ENCODE results near the gene PRKAG2.

The PRKAG2 gene

GRCh38 chr7:151742713-151743480 is 134.0 kb downstream of the PRKAG2 start:
- no peak overlapping the region for H3K4ac ChIP-seq (ENCODE audit: low read length)
- peak overlapping the region; percentile 16 for H3K18ac ChIP-seq (ENCODE audit: low read length)
- DNase-seq (ENCODE audit: low spot score): peak; percentile 52
- no peaks in the 10 kb centered on the region for H3K79me1 ChIP-seq (ENCODE audit: low read depth, low read length)
- H3K27me3 ChIP-seq (ENCODE audit: control insufficient read depth in 3 of 3, insufficient read depth in 3 of 3, low read depth in 1 of 3, low read length in 3 of 3): no peaks in the 10 kb centered on the region
- WGBS, 2 donors (ENCODE audit: extremely low coverage in 2 of 2, insufficient read length in 2 of 2, insufficient replicate concordance in 1 of 2): no CpG with 5 or more reads among the region's 18 CpGs
- H3K9ac ChIP-seq (ENCODE audit: low read depth, low read length, poor library complexity): no peak overlapping the region
- H2BK15ac ChIP-seq (ENCODE audit: low read length): no peak overlapping the region
- H3K9me3 ChIP-seq (replicated peaks in 1 of 2; ENCODE audit: control insufficient read depth in 2 of 2, insufficient read depth in 1 of 2, low read depth in 1 of 2, low read length in 2 of 2): peaks cover 0 to 5% of the 10 kb centered on the region in 2 donors
- no peak overlapping the region for H2BK120ac ChIP-seq (ENCODE audit: low read depth, low read length)
- peaks cover 23 to 29% of the 10 kb centered on the region in 2 donors for H3K4me1 ChIP-seq (ENCODE audit: control insufficient read depth in 2 of 2, insufficient read depth in 1 of 2, low read depth in 1 of 2, low read length in 2 of 2)
- no peak overlapping the region for H3K4me2 ChIP-seq (ENCODE audit: insufficient read depth, low read length, poor library complexity, severe bottlenecking)
- peak overlapping the region in 1 of 2 donors; percentile 26 for H3K4me3 ChIP-seq (ENCODE audit: low read length in 2 of 2)
- H2BK5ac ChIP-seq (ENCODE audit: low read length): no peak overlapping the region
- H4K91ac ChIP-seq (ENCODE audit: low read depth, low read length, poor library complexity): no peak overlapping the region
- no peak overlapping the region for H3K23ac ChIP-seq (ENCODE audit: low read depth, low read length, poor library complexity)
- peak overlapping the region; percentile 65 for H3K27ac ChIP-seq (replicated peaks; ENCODE audit: low read length)
- peak overlapping the region; percentile 80 for H2AFZ ChIP-seq (ENCODE audit: low read length)
- no peaks in the 10 kb centered on the region for H3K36me3 ChIP-seq (replicated peaks in 1 of 2; ENCODE audit: control insufficient read depth in 2 of 2, insufficient read depth in 2 of 2, low read length in 2 of 2)
- H2BK12ac ChIP-seq (ENCODE audit: low read length): no peak overlapping the region
- H2AK5ac ChIP-seq (ENCODE audit: low read depth, low read length): no peak overlapping the region
- no peak overlapping the region for H3K14ac ChIP-seq (ENCODE audit: low read length)
- no peak overlapping the region for H4K8ac ChIP-seq (ENCODE audit: low read depth, low read length)

- Histone ChIP-seq H3K27ac (replicated peaks; ENCODE audit: low read length) (no peak overlapping the region), H3K27me3 (ENCODE audit: control insufficient read depth in 3 of 3, insufficient read depth in 3 of 3, low read depth in 1 of 3, low read length in 3 of 3) (no peaks in the 10 kb centered on the region), H2BK15ac (ENCODE audit: low read length) (no peak overlapping the region), H2AFZ (ENCODE audit: low read length) (no peak overlapping the region), H2AK5ac (ENCODE audit: low read depth, low read length) (no peak overlapping the region), H3K9me3 (replicated peaks in 1 of 2; ENCODE audit: control insufficient read depth in 2 of 2, insufficient read depth in 1 of 2, low read depth in 1 of 2, low read length in 2 of 2) (peaks cover 0 to 5% of the 10 kb centered on the region in 2 donors), H3K18ac (ENCODE audit: low read length) (no peak overlapping the region), H3K14ac (ENCODE audit: low read length) (no peak overlapping the region), H4K91ac (ENCODE audit: low read depth, low read length, poor library complexity) (no peak overlapping the region), H3K4me3 (ENCODE audit: low read length in 2 of 2) (no peak overlapping the region), H3K36me3 (replicated peaks in 1 of 2; ENCODE audit: control insufficient read depth in 2 of 2, insufficient read depth in 2 of 2, low read length in 2 of 2) (no peaks in the 10 kb centered on the region), H3K79me1 (ENCODE audit: low read depth, low read length) (no peaks in the 10 kb centered on the region), H3K4me2 (ENCODE audit: insufficient read depth, low read length, poor library complexity, severe bottlenecking) (no peak overlapping the region), H3K9ac (ENCODE audit: low read depth, low read length, poor library complexity) (no peak overlapping the region), H3K23ac (ENCODE audit: low read depth, low read length, poor library complexity) (no peak overlapping the region), H3K4me1 (ENCODE audit: control insufficient read depth in 2 of 2, insufficient read depth in 1 of 2, low read depth in 1 of 2, low read length in 2 of 2) (peaks cover 26 to 34% of the 10 kb centered on the region in 2 donors), H3K4ac (ENCODE audit: low read length) (no peak overlapping the region), H4K8ac (ENCODE audit: low read depth, low read length) (no peak overlapping the region), H2BK5ac (ENCODE audit: low read length) (no peak overlapping the region), H2BK120ac (ENCODE audit: low read depth, low read length) (no peak overlapping the region), H2BK12ac (ENCODE audit: low read length) (no peak overlapping the region)
- no CpG with 5 or more reads among the region's 7 CpGs for WGBS, 2 donors (ENCODE audit: extremely low coverage in 2 of 2, insufficient read length in 2 of 2, insufficient replicate concordance in 1 of 2)
- no peak for DNase-seq (ENCODE audit: low spot score)
Observed at GRCh38 chr7:151741585-151741984, 135.3 kb downstream of the PRKAG2 start.

- peak overlapping the region; percentile 86 for H3K18ac ChIP-seq (ENCODE audit: low read length)
- H4K91ac ChIP-seq (ENCODE audit: low read depth, low read length, poor library complexity): no peak overlapping the region
- no CpG with 5 or more reads among the region's 16 CpGs for WGBS, 2 donors (ENCODE audit: extremely low coverage in 2 of 2, insufficient read length in 2 of 2, insufficient replicate concordance in 1 of 2)
- no peaks in the 10 kb centered on the region for H3K79me1 ChIP-seq (ENCODE audit: low read depth, low read length)
- no peak overlapping the region for H3K9ac ChIP-seq (ENCODE audit: low read depth, low read length, poor library complexity)
- H3K4me3 ChIP-seq (ENCODE audit: low read length in 2 of 2): peak overlapping the region in 1 of 2 donors; percentile 0
- no peaks in the 10 kb centered on the region for H3K27me3 ChIP-seq (ENCODE audit: control insufficient read depth in 3 of 3, insufficient read depth in 3 of 3, low read depth in 1 of 3, low read length in 3 of 3)
- no peak overlapping the region for H3K4ac ChIP-seq (ENCODE audit: low read length)
- H3K4me2 ChIP-seq (ENCODE audit: insufficient read depth, low read length, poor library complexity, severe bottlenecking): no peak overlapping the region
- peak overlapping the region; percentile 69 for H2BK15ac ChIP-seq (ENCODE audit: low read length)
- peak overlapping the region; percentile 54 for H2AFZ ChIP-seq (ENCODE audit: low read length)
- peaks cover 33 to 41% of the 10 kb centered on the region in 2 donors for H3K4me1 ChIP-seq (ENCODE audit: control insufficient read depth in 2 of 2, insufficient read depth in 1 of 2, low read depth in 1 of 2, low read length in 2 of 2)
- peak overlapping the region; percentile 80 for H2AK5ac ChIP-seq (ENCODE audit: low read depth, low read length)
- H3K14ac ChIP-seq (ENCODE audit: low read length): no peak overlapping the region
- peak overlapping the region; percentile 59 for H2BK12ac ChIP-seq (ENCODE audit: low read length)
- H2BK120ac ChIP-seq (ENCODE audit: low read depth, low read length): peak overlapping the region; percentile 51
- H3K27ac ChIP-seq (replicated peaks; ENCODE audit: low read length): peak overlapping the region; percentile 85
- H3K9me3 ChIP-seq (replicated peaks in 1 of 2; ENCODE audit: control insufficient read depth in 2 of 2, insufficient read depth in 1 of 2, low read depth in 1 of 2, low read length in 2 of 2): peaks cover 0 to 5% of the 10 kb centered on the region in 2 donors
- no peak overlapping the region for H3K23ac ChIP-seq (ENCODE audit: low read depth, low read length, poor library complexity)
- H4K8ac ChIP-seq (ENCODE audit: low read depth, low read length): no peak overlapping the region
- no peak for DNase-seq (ENCODE audit: low spot score)
- H2BK5ac ChIP-seq (ENCODE audit: low read length): no peak overlapping the region
- no peaks in the 10 kb centered on the region for H3K36me3 ChIP-seq (replicated peaks in 1 of 2; ENCODE audit: control insufficient read depth in 2 of 2, insufficient read depth in 2 of 2, low read length in 2 of 2)
Observed at GRCh38 chr7:151740081-151740851, 136.6 kb downstream of the PRKAG2 start.

GRCh38 chr7:151738925-151739324 is 138.0 kb downstream of the PRKAG2 start:
- Histone ChIP-seq H3K4ac (ENCODE audit: low read length) (no peak overlapping the region), H3K36me3 (replicated peaks in 1 of 2; ENCODE audit: control insufficient read depth in 2 of 2, insufficient read depth in 2 of 2, low read length in 2 of 2) (no peaks in the 10 kb centered on the region), H3K4me1 (ENCODE audit: control insufficient read depth in 2 of 2, insufficient read depth in 1 of 2, low read depth in 1 of 2, low read length in 2 of 2) (peaks cover 31 to 42% of the 10 kb centered on the region in 2 donors), H4K8ac (ENCODE audit: low read depth, low read length) (no peak overlapping the region), H2BK15ac (ENCODE audit: low read length) (peak overlapping the region; percentile 69), H3K14ac (ENCODE audit: low read length) (no peak overlapping the region), H3K4me3 (ENCODE audit: low read length in 2 of 2) (no peak overlapping the region), H3K4me2 (ENCODE audit: insufficient read depth, low read length, poor library complexity, severe bottlenecking) (no peak overlapping the region), H4K91ac (ENCODE audit: low read depth, low read length, poor library complexity) (no peak overlapping the region), H3K27ac (replicated peaks; ENCODE audit: low read length) (no peak overlapping the region), H2BK120ac (ENCODE audit: low read depth, low read length) (no peak overlapping the region), H2BK5ac (ENCODE audit: low read length) (no peak overlapping the region), H3K23ac (ENCODE audit: low read depth, low read length, poor library complexity) (no peak overlapping the region), H3K27me3 (ENCODE audit: control insufficient read depth in 3 of 3, insufficient read depth in 3 of 3, low read depth in 1 of 3, low read length in 3 of 3) (no peaks in the 10 kb centered on the region), H3K9me3 (replicated peaks in 1 of 2; ENCODE audit: control insufficient read depth in 2 of 2, insufficient read depth in 1 of 2, low read depth in 1 of 2, low read length in 2 of 2) (peaks cover 0 to 5% of the 10 kb centered on the region in 2 donors), H3K9ac (ENCODE audit: low read depth, low read length, poor library complexity) (no peak overlapping the region), H3K79me1 (ENCODE audit: low read depth, low read length) (no peaks in the 10 kb centered on the region), H3K18ac (ENCODE audit: low read length) (no peak overlapping the region), H2AFZ (ENCODE audit: low read length) (no peak overlapping the region), H2BK12ac (ENCODE audit: low read length) (no peak overlapping the region), H2AK5ac (ENCODE audit: low read depth, low read length) (peak overlapping the region; percentile 98)
- DNase-seq (ENCODE audit: low spot score): no peak
- no CpG with 5 or more reads among the region's 10 CpGs for WGBS, 2 donors (ENCODE audit: extremely low coverage in 2 of 2, insufficient read length in 2 of 2, insufficient replicate concordance in 1 of 2)
